Measurements from ENCODE around the gene LINC00237.

GRCh38 chr20:21103582-21104465 lies 2.3 kb downstream of the LINC00237 start:
- TF ChIP-seq TARDBP (IDR thresholded peaks at IDR 0.05) (no peak), SP1 (IDR thresholded peaks at IDR 0.05) (no peak), ELF4 (IDR thresholded peaks at IDR 0.05) (no peak), BHLHE40 (IDR thresholded peaks at IDR 0.05; ENCODE audit: borderline replicate concordance) (no peak), LEF1 (IDR thresholded peaks at IDR 0.05; ENCODE audit: borderline replicate concordance) (no peak)

All from HEK293T (cell line).